Measurements from ENCODE around the gene KRTAP10-8. TPM values are rescaled to one million over a fixed set of nuclear protein-coding genes. Genes with fewer than 3 reads are reported as not detected.
"Not testable (repeated sequence)": the region's sequence is repeated elsewhere in the genome, so short reads cannot be mapped to it uniquely, and the experiment has no call there.

Gene KRTAP10-8
- total and polyA plus RNA-seq, 8 donors, result not detected

DNA sequence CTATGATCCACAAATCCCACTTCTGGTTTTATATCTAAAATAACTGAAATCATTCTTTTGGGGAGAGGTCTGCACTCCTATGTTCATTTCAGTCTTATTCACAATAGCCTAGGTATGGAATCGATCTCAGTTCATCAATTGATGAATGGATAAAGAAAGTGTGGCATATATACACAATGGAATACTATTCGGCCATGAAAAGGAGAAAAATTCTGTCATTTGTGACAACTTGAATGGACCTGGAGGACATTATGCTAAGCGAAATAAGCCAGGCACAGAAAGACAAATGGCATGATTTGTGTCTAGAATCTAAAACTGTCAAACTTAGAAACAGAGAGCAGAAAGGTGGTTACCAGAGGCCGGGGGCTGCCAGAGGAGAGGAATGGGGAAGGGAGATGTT lies 5.4 kb upstream of the KRTAP10-8 start:
- intact Hi-C loops (cut with DNase I; ENCODE audit: low total_unique reads), result no loop called here
- Histone ChIP-seq H3K27me3 (peaks cover 0 to 35% (median 9%) of the 10 kb centered on the region in 3 donors), H3K27ac (no peak overlapping the region), H3K9me3 (peaks cover 4 to 35% (median 28%) of the 10 kb centered on the region in 4 donors), H3K36me3 (no peaks in the 10 kb centered on the region), H3K4me3 (no peak overlapping the region), H3K4me1 (no peaks in the 10 kb centered on the region)
- 71 to 80% (median 76%) methylated on average over 4 of the region's 4 CpGs for WGBS, 5 donors
- DNase-seq, result no peak
- no peak for TF ChIP-seq POLR2AphosphoS5 (IDR thresholded peaks at IDR 0.05)
- TF ChIP-seq, protein P1, sequence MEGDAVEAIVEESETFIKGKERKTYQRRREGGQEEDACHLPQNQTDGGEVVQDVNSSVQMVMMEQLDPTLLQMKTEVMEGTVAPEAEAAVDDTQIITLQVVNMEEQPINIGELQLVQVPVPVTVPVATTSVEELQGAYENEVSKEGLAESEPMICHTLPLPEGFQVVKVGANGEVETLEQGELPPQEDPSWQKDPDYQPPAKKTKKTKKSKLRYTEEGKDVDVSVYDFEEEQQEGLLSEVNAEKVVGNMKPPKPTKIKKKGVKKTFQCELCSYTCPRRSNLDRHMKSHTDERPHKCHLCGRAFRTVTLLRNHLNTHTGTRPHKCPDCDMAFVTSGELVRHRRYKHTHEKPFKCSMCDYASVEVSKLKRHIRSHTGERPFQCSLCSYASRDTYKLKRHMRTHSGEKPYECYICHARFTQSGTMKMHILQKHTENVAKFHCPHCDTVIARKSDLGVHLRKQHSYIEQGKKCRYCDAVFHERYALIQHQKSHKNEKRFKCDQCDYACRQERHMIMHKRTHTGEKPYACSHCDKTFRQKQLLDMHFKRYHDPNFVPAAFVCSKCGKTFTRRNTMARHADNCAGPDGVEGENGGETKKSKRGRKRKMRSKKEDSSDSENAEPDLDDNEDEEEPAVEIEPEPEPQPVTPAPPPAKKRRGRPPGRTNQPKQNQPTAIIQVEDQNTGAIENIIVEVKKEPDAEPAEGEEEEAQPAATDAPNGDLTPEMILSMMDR (IDR thresholded peaks at IDR 0.05), result no peak
- TF ChIP-seq EP300 (IDR thresholded peaks at IDR 0.05), result no peak
- no peak for TF ChIP-seq POLR2A (IDR thresholded peaks at IDR 0.05)

DNA sequence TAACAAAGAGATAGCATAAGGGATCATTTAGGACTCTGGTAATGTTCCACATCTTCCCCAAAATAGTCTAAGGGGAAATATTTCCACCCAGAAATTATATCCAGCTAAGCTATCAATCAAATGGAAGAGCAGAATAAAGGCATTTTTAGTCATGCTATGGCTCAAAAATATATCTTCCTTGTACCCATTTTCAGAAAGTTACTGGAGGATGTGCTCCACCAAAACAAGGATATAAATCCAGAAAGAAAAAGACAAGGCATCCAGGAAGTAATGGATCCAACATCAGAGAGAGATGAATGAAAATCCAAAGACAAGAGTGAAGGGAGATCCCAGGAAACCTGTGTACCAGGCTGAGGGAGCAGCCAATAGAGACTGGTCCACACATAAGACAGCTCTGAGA lies 2.7 kb upstream of the KRTAP10-8 start:
- Histone ChIP-seq H3K27ac (no peak overlapping the region), H3K9me3 (peaks cover 4 to 36% (median 35%) of the 10 kb centered on the region in 4 donors), H3K36me3 (no peaks in the 10 kb centered on the region), H3K4me3 (no peak overlapping the region), H3K4me1 (no peaks in the 10 kb centered on the region), H3K27me3 (peaks cover 0 to 36% (median 3%) of the 10 kb centered on the region in 3 donors)
- intact Hi-C loops (cut with DNase I; ENCODE audit: low total_unique reads), result no loop called here
- TF ChIP-seq POLR2A (IDR thresholded peaks at IDR 0.05) (no peak), EP300 (IDR thresholded peaks at IDR 0.05) (no peak), POLR2AphosphoS5 (IDR thresholded peaks at IDR 0.05) (no peak)
- TF ChIP-seq, protein P1 (IDR thresholded peaks at IDR 0.05), result no peak
- DNase-seq, result no peak

DNA sequence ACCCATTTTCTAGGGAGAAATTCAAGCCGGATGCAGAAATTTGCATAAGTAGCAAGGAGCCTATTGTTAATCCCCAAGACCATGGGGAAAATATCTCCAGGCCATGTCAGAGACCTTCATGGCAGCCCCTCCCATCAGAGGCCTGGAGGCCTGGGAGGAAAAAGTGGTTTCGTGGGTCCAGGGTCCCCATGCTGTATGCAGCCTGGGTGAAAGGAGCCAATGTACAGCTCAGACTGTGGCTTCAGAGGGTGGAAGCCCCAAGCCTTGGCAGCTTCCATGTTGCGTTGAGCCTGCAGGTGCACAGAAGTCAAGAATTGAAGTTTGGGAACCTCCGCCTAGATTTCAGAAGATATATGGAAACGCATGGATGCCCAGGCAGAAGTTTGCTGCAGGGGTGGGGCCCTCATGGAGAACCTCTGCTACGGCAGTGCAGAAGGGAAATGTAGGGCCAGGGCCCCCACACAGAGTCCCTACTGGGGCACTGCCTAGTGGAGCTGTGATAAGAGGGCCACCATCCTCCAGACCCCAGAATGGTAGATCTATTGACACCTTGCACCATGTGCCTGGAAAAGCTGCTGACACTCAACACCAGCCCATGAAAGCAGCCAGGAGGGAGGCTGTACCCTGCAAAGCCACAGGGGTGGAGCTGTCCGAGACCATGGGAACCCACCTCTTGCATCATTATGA lies 1.6 kb upstream of the KRTAP10-8 start:
- peaks cover 0 to 39% (median 0%) of the 10 kb centered on the region in 3 donors for H3K27me3 ChIP-seq
- H3K36me3 ChIP-seq; DNase-seq; H3K4me3 ChIP-seq; H3K4me1 ChIP-seq; H3K27ac ChIP-seq; intact Hi-C loops (cut with DNase I; ENCODE audit: low total_unique reads): not testable (repeated sequence)
- 89 to 97% (median 94%) methylated on average over 7 of the region's 7 CpGs for WGBS, 5 donors
- H3K9me3 ChIP-seq, result peaks cover 4 to 36% (median 32%) of the 10 kb centered on the region in 4 donors

DNA sequence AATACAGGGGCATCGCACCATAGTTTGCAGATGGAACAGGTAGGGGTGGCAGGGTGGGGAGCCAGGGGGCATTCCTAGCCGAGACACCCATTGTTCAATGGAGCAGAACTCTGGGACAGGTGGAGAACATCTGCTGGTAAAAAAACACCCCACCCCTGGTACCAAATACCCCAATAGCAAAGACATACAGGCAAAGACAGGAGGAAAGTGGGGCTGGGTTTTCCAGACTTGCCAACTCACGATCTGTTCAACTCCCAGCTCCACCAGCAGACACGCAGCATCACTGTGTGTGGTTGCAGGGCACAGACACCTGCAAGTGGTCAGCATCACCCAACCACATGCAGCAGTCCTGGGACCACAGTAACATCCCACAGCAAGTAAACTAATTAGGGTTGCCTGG lies 328 bp upstream of the KRTAP10-8 start:
- WGBS, 5 donors, result 74 to 83% (median 80%) methylated on average over 2 to 4 of the region's 4 CpGs
- Histone ChIP-seq H3K27ac (no peak overlapping the region), H3K27me3 (peaks cover 0 to 46% (median 0%) of the 10 kb centered on the region in 3 donors), H3K36me3 (no peaks in the 10 kb centered on the region), H3K9me3 (peaks cover 4 to 34% (median 31%) of the 10 kb centered on the region in 4 donors), H3K4me3 (no peak overlapping the region), H3K4me1 (no peaks in the 10 kb centered on the region)
- DNase-seq, result no peak
- TF ChIP-seq, protein P1 (IDR thresholded peaks at IDR 0.05), result no peak
- TF ChIP-seq POLR2AphosphoS5 (IDR thresholded peaks at IDR 0.05) (no peak), POLR2A (IDR thresholded peaks at IDR 0.05) (no peak), EP300 (IDR thresholded peaks at IDR 0.05) (no peak)
- intact Hi-C loops (cut with DNase I; ENCODE audit: low total_unique reads), result no loop called here

DNA sequence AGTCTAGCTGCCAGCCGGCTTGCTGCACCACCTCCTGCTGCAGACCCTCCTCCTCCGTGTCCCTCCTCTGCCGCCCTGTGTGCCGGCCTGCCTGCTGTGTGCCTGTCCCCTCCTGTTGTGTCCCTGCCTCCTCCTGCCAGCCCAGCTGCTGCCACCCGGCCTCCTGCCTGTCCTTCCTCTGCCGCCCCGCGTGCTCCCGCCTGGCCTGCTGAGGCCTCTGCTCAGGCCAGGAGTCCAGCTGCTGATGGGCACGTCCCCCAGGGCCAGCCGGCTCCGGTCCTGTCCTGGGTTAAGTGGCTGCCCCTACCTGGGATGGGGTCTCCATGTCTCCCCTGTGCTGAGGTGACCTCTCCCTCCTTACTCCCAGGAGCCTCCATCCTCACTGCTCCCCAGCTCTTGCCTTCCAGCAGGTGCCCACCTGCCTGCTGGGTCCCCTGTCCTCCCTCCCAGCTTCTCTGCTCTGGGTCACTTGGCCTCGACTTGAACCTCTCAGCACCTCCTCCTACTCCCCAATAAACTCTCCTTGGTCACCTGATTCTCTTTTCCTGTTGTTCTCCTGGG lies 870 bp downstream of the KRTAP10-8 start:
- Histone ChIP-seq H3K36me3 (no peaks in the 10 kb centered on the region), H3K27me3 (peaks cover 0 to 49% (median 0%) of the 10 kb centered on the region in 3 donors), H3K4me1 (no peaks in the 10 kb centered on the region), H3K9me3 (peaks cover 4 to 34% (median 28%) of the 10 kb centered on the region in 4 donors), H3K27ac (no peak overlapping the region), H3K4me3 (no peak overlapping the region)
- TF ChIP-seq EP300 (IDR thresholded peaks at IDR 0.05) (no peak), POLR2A (IDR thresholded peaks at IDR 0.05) (no peak), POLR2AphosphoS5 (IDR thresholded peaks at IDR 0.05) (no peak)
- TF ChIP-seq, protein P1 (IDR thresholded peaks at IDR 0.05), result no peak
- intact Hi-C loops (cut with DNase I; ENCODE audit: low total_unique reads), result no loop called here
- DNase-seq, result no peak
- 79 to 85% (median 81%) methylated on average over 13 of the region's 13 CpGs for WGBS, 5 donors
